ENCODE results near the gene GNG14. TPM values are rescaled to one million over a fixed set of nuclear protein-coding genes. Genes with fewer than 3 reads are reported as not detected.

Gene GNG14
- total and polyA plus RNA-seq, 2 of the 4 experiments (the other 2 are of a cell fraction), result not detected

DNA sequence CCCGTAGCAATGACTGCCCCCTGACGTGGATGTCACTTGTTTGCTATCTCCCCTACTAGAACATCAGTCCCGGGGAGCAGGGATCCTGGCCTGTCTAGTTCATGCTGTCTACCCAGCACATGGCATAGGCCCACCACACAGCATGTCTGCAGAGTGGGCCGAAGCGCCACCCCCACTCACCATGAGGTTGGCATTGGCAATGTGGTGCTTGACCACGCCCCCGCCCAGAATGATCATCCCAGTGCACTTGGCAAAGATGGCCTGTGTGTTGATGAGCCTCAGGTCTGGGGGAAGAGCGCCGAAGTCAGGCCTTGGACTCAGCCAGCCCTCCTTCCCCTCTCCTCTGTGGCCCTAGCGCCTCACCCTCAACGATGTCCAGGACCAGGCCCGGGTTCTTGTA lies 10.9 kb upstream of the GNG14 start:
- peaks cover 53% of the 10 kb centered on the region for H3K36me3 ChIP-seq (ENCODE audit: control insufficient read depth, insufficient read depth, low read length)
- no peak overlapping the region for H2BK15ac ChIP-seq (ENCODE audit: low read depth, low read length)
- ATAC-seq (ENCODE audit: low read depth), result no peak
- dilution Hi-C loops (cut with HindIII; ENCODE audit: low sequenced_read_pairs, unreplicated experiment) (no loop called here), in situ Hi-C loops (cut with MboI; ENCODE audit: low sequenced_read_pairs) (no loop called here), intact Hi-C loops (cut with micrococcal nuclease) (loop anchor here (1.0 kb wide), 2 partner anchors 119 to 170 kb away; no protein-coding TSS in a partner anchor)
- no peak overlapping the region for H3K4ac ChIP-seq (ENCODE audit: low read depth, low read length)
- POLR2A ChIA-PET (ENCODE audit: unreplicated experiment), result no interaction called here
- H3K79me1 ChIP-seq (ENCODE audit: low read depth in 1 of 2, low read length in 2 of 2), result peaks cover 13 to 43% of the 10 kb centered on the region in 2 experiments
- 90% methylated on average over 3 of the region's 12 CpGs; no CpG with 5 or more reads in 1 of the 2 experiments for WGBS, 2 experiments (ENCODE audit: extremely low coverage in 2 of 2, insufficient read length in 1 of 2)
- H4K8ac ChIP-seq (ENCODE audit: low read depth in 2 of 2, low read length in 2 of 2), result no peak overlapping the region
- no peak overlapping the region for H2AK5ac ChIP-seq (ENCODE audit: low read depth, low read length)
- no peaks in the 10 kb centered on the region for H3K4me1 ChIP-seq (ENCODE audit: control insufficient read depth, insufficient read depth, low read length)
- no peak overlapping the region for H4K5ac ChIP-seq (ENCODE audit: low read depth, low read length)
- H3K4me2 ChIP-seq (ENCODE audit: low read depth, low read length), result no peak overlapping the region
- no peak overlapping the region for H3K14ac ChIP-seq (replicated peaks; ENCODE audit: low read depth, low read length)
- no peak overlapping the region for H2BK5ac ChIP-seq (ENCODE audit: low read depth, low read length, poor library complexity, severe bottlenecking)
- H3K18ac ChIP-seq (ENCODE audit: low read depth, low read length), result no peak overlapping the region
- H3K23ac ChIP-seq (ENCODE audit: low read depth, low read length), result no peak overlapping the region
- no peak overlapping the region for H3K27ac ChIP-seq (ENCODE audit: insufficient read depth, low read length)
- H4K20me1 ChIP-seq (ENCODE audit: insufficient read depth, low read length), result peaks cover 15% of the 10 kb centered on the region
- H3K9ac ChIP-seq (ENCODE audit: low read depth, low read length), result no peak overlapping the region
- H3K56ac ChIP-seq (ENCODE audit: extremely low read depth, insufficient read depth, low read length), result no peak overlapping the region
- H2AK9ac ChIP-seq (replicated peaks; ENCODE audit: low read depth, low read length, poor library complexity), result peak overlapping the region; percentile 19
- no peaks in the 10 kb centered on the region for H3K27me3 ChIP-seq (ENCODE audit: control insufficient read depth, insufficient read depth, low read length)
- CTCF ChIA-PET, result interaction anchor here (0.7 kb wide), 1 partner anchor 10 kb away, joined by 3 read pairs; the partner anchor contains the start of genes MAN2B1 and WDR83
- H3K9me3 ChIP-seq (ENCODE audit: control insufficient read depth, insufficient read depth, low read length), result no peaks in the 10 kb centered on the region
- TF ChIP-seq, protein P1, sequence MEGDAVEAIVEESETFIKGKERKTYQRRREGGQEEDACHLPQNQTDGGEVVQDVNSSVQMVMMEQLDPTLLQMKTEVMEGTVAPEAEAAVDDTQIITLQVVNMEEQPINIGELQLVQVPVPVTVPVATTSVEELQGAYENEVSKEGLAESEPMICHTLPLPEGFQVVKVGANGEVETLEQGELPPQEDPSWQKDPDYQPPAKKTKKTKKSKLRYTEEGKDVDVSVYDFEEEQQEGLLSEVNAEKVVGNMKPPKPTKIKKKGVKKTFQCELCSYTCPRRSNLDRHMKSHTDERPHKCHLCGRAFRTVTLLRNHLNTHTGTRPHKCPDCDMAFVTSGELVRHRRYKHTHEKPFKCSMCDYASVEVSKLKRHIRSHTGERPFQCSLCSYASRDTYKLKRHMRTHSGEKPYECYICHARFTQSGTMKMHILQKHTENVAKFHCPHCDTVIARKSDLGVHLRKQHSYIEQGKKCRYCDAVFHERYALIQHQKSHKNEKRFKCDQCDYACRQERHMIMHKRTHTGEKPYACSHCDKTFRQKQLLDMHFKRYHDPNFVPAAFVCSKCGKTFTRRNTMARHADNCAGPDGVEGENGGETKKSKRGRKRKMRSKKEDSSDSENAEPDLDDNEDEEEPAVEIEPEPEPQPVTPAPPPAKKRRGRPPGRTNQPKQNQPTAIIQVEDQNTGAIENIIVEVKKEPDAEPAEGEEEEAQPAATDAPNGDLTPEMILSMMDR (conservative IDR thresholded peaks at IDR 0.05; ENCODE audit: low read depth, low read length), result no peak
- TF ChIP-seq, protein P2, sequence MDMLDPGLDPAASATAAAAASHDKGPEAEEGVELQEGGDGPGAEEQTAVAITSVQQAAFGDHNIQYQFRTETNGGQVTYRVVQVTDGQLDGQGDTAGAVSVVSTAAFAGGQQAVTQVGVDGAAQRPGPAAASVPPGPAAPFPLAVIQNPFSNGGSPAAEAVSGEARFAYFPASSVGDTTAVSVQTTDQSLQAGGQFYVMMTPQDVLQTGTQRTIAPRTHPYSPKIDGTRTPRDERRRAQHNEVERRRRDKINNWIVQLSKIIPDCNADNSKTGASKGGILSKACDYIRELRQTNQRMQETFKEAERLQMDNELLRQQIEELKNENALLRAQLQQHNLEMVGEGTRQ (IDR thresholded peaks at IDR 0.05; ENCODE audit: low read depth, low read length), result no peak
- TF ChIP-seq MAFK (IDR thresholded peaks at IDR 0.05; ENCODE audit: low read depth, low read length) (no peak), NFE2L2 (IDR thresholded peaks at IDR 0.05; ENCODE audit: low read depth, low read length) (no peak), RCOR1 (IDR thresholded peaks at IDR 0.05; ENCODE audit: insufficient replicate concordance, low read length) (no peak), MAZ (IDR thresholded peaks at IDR 0.05; ENCODE audit: borderline replicate concordance, low read depth, low read length) (no peak), RFX5 (IDR thresholded peaks at IDR 0.05; ENCODE audit: low read depth, low read length) (no peak), CHD1 (IDR thresholded peaks at IDR 0.05; ENCODE audit: low read depth, low read length) (no peak), FOS (IDR thresholded peaks at IDR 0.05; ENCODE audit: low read depth, low read length) (no peak), BHLHE40 (IDR thresholded peaks at IDR 0.05; ENCODE audit: low read depth, low read length) (no peak), MXI1 (IDR thresholded peaks at IDR 0.05; ENCODE audit: borderline replicate concordance, low read depth, low read length) (no peak), RAD21 (IDR thresholded peaks at IDR 0.05; ENCODE audit: low read length) (no peak), POLR2A (IDR thresholded peaks at IDR 0.05; ENCODE audit: low read depth, low read length) (no peak), SMC3 (IDR thresholded peaks at IDR 0.05; ENCODE audit: low read depth, low read length) (no peak), CEBPB (IDR thresholded peaks at IDR 0.05; ENCODE audit: low read depth, low read length) (no peak)
- TF ChIP-seq, protein P3, sequence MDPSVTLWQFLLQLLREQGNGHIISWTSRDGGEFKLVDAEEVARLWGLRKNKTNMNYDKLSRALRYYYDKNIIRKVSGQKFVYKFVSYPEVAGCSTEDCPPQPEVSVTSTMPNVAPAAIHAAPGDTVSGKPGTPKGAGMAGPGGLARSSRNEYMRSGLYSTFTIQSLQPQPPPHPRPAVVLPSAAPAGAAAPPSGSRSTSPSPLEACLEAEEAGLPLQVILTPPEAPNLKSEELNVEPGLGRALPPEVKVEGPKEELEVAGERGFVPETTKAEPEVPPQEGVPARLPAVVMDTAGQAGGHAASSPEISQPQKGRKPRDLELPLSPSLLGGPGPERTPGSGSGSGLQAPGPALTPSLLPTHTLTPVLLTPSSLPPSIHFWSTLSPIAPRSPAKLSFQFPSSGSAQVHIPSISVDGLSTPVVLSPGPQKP (IDR thresholded peaks at IDR 0.05; ENCODE audit: borderline replicate concordance, low read depth, low read length), result no peak
- no peak overlapping the region for H2BK120ac ChIP-seq (ENCODE audit: low read depth, low read length)
- H2BK20ac ChIP-seq (ENCODE audit: low read depth, low read length), result no peak overlapping the region
- H2AFZ ChIP-seq (replicated peaks; ENCODE audit: low read length, poor library complexity), result no peak overlapping the region
- H3K4me3 ChIP-seq (ENCODE audit: insufficient read depth, low read depth, low read length), result no peak overlapping the region
- no peak overlapping the region for H4K91ac ChIP-seq (ENCODE audit: insufficient read depth, low read depth, low read length)
- DNase-seq, result no peak
- H3K9me1 ChIP-seq (ENCODE audit: insufficient read depth, low read length), result peaks cover 7% of the 10 kb centered on the region; the same call in 1 of the 2 replicates
- BruUV-seq (replicated peaks), result no TSS peak

Data from IMR-90 (cell line).